ENCODE results near the gene FAM219B.
"Not testable (repeated sequence)": the region's sequence is repeated elsewhere in the genome, so short reads cannot be mapped to it uniquely, and the experiment has no call there.

The FAM219B gene

GRCh38 chr15:74902295-74903075, 4.2 kb downstream of the FAM219B start:
- no peak for DNase-seq

DNA sequence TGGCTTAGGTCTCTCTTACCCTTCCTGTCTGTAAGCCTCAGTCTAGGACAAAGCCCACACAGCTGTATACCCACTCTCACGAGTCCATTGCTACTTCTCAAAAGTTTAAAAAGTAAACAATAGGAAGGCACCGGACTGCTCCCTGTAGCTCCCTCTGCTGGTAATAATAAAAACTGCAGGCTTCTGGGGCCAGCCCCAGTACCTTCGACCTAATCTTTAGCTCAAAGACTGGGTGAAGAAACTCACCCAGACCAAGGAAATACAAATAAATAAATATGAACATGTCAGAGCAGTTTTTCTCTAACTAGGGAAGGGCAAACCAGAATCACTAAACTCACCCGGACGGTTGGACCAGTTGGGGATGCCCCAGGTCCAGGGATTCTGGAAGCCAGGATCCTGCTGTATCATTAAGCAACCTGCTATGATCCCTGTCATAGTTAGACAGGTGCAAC, 5.0 kb downstream of the FAM219B start:
- DNase-seq: no peak

- no peak for DNase-seq
Measured at GRCh38 chr15:74897300-74897701, 9.3 kb downstream of the FAM219B start.

DNA sequence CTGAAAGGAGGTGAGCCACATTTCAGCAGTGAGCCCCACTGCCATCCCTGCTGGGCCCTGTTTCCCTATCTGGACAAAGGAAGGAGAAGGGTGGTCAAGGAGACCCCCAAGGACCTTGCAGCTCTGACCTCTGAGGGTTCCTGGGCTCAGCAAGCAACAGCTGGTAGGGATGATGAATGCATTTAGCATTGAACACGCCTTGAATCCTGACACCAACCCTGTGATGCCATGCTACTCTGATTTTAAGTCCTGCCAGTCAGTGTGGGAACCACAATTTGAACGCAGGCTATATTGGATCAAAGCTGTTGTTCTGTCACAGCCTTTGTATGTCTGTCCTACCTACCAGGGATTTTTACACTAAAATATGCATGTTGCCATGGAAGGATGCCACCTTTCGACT, 10.3 kb downstream of the FAM219B start:
- no peak for DNase-seq

DNA sequence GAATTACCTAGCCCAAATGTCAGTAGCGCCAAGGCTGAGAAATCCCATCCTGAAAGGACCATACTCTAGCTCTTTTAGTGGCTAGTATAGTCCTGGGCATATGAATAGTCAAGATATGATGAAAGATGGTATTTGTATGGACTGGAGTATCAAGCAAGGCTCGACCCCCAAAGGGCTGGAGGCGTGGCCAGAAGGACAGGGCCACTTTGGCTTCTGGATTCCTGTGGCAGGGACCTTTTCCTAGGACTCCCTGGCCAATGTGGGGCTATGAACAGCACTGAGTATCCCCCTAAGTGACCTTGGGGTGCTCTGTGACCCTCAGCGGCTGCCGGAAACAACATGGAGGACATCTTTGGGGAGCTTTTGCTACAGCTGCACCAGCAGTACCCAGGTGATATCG, 10.8 kb downstream of the FAM219B start:
- DNase-seq: no peak

DNA sequence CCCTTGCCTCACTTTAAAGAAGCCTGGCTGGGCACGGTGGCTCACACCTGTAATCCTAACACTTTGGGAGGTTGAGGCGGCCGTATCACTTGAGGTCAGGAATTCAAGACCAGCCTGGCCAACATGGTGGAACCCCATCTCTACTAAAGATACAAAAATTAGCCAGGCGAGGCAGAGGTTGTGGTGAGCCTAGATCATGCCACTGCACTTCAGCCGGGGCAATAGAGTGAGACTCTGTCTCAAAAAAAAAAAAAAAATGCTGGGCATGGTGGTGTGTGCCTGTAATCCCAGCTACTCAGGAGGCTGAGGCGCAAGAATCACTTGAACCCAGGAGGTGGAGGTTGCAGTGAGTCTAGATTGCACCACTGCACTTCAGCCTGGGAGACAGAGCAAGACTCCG, 12.3 kb downstream of the FAM219B start:
- DNase-seq: not testable (repeated sequence)

GRCh38 chr15:74893627-74894026, 13.0 kb downstream of the FAM219B start:
- no peak for DNase-seq

DNA sequence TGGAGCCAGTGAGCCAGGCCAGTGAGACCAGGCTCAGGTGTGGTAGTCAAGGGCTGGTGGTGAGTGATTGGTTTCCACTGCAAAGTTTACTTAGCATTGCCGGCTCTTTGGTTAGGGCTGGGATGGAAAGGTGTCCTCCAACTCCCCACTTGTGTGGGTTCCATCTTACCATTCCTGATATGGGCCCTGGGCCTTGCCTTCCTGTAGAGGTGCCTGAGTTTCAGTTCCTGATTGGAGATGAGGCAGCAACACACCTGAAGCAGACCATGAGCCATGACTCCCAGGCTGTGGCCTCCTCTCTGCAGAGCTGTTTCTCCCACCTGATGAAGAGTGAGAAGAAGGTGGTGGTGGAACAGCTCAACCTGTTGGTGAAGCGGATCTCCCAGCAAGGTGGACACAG, 13.7 kb downstream of the FAM219B start:
- no peak for DNase-seq

DNA sequence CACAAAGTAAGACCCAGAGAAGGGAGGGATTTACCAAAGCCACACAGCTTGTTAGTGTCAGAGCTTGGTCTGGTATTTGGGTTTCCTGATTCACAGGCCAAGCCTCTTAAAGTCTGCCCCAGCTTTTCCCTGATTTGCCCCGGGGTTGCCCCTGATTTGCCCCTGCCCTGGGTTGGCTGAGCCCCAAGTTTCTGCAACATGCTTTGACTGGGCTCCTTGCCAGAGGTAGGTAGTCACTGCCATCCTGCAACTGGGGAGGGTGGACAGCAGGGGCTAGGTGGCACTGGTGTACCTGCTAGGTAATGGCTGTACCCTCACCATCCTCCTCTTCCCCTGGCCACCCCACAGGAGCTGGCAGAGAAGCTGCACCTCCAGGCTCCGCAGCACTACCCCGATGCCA, 14.3 kb downstream of the FAM219B start:
- no peak for DNase-seq

DNA sequence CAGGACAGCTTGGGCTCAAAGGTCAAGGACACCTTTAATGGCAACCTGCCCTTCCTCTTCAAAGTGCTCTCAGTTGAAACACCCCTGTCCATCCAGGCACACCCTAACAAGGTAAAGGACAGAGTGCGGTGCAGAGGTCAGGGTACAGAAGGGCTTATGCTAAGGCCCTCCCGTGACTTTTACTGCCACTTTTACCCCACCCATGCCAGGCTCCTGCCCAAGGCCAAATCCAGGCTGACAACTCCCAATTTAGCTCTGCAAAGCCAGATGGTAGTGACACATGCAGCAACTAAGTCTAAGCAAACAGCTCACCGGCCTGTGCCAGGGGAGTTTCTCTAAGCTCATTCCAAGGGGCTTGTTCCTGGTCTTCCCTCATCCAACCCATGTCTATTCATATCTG, 15.2 kb downstream of the FAM219B start:
- no peak for DNase-seq

DNA sequence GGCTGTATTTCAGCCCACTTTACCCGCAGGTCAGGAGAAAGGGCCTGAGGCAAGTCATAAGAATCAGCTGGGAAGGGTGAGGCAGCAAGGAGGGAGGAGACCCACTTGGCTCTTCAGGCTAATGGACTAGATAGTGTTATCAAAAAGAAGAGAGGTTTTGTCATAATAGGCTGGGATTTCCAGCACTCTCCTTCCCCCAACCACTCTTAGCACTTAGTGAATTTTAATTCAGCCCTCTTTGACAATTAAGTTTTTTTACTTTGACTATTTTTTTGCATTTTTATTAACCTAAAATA, 16.0 kb downstream of the FAM219B start:
- DNase-seq: no peak

GRCh38 chr15:74889883-74890664, 16.6 kb downstream of the FAM219B start, which contains the start of gene MPI:
MPI (plus strand) TSS chr15:74890042; CDS start chr15:74890074, 32 bp downstream.
- DNase-seq: peak; percentile 61

- DNase-seq: no peak
Measured at GRCh38 chr15:74889390-74889882, 17.2 kb downstream of the FAM219B start.

- no peak for DNase-seq
Measured at GRCh38 chr15:74888716-74889115, 17.9 kb downstream of the FAM219B start.

DNA sequence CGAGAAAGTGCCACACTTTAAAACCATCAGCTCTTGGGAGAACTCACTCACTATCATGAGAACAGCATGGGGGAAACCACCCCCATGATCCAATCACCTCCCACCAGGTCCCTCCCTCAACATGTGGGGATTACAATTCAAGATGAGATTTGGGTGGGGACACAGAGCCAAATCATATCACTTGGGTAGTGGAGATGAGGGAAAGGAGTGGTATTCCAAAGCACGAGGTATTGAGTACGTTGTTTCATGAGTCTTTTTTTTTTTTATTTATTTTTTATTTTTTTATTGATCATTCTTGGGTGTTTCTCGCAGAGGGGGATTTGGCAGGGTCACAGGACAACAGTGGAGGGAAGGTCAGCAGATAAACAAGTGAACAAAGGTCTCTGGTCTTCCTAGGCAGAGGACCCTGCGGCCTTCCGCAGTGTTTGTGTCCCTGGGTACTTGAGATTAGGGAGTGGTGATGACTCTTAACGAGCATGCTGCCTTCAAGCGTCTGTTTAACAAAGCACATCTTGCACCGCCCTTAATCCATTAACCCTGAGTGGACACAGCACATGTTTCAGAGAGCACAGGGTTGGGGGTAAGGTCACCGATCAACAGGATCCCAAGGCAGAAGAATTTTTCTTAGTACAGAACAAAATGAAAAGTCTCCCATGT, 19.0 kb downstream of the FAM219B start:
- DNase-seq: not testable (repeated sequence)

- no peak for DNase-seq
Measured at GRCh38 chr15:74885461-74885860, 21.2 kb downstream of the FAM219B start.

- no peak for DNase-seq
Measured at GRCh38 chr15:74884428-74885223, 22.0 kb downstream of the FAM219B start.

DNA sequence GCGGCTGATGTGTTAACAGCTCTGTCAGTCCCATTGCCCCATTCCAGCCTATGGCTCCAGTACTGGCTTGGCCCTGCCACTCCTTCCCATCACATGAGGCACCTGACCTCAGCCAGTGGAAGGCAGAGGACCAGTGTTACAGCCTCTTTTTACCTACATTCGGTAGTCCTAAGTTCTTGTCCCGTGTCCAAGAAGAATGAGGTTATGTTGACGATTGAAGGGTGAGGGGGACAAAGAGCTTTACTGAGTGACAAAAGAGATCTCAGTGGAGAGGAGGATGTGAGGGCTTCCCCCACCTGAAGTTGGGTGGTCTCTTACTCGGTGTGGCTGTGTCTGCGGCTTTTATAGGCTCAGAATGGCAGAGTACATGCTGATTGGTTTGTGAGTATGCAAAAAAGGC, 24.1 kb downstream of the FAM219B start:
- no peak for DNase-seq

GRCh38 chr15:74878273-74878672, 28.4 kb downstream of the FAM219B start:
- DNase-seq: no peak

DNA sequence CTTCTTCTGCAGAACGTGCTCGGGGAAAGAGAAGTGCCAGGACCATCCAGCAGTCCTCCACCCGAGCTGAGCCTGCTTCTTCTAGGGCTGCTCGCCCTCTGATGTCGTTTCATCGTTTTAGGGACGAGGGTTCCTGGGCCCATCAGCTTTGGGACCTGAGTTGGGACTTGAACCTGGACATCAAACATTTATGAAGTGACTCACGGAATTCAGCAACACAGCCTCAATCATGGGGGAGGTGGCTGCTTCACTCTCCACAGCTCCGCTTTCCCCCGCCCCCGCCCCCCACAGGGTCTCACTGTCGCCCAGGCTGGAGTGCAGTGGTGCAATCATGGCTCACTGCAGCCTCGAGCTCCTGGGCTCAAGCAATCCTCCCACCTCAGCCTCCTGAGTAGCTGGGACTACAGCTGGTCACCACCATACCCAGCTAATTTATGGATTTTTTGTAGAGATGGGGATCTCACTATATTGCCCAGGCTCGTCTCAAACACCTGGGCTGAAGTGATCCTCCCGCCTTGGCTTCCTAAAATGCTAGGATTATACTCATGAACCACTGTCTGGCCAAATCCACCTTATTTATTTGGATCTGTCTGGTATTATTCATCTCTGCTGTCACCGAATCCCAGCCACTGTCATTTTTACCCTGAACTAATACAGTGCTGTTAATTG, 32.8 kb downstream of the FAM219B start:
- DNase-seq: no peak

DNA sequence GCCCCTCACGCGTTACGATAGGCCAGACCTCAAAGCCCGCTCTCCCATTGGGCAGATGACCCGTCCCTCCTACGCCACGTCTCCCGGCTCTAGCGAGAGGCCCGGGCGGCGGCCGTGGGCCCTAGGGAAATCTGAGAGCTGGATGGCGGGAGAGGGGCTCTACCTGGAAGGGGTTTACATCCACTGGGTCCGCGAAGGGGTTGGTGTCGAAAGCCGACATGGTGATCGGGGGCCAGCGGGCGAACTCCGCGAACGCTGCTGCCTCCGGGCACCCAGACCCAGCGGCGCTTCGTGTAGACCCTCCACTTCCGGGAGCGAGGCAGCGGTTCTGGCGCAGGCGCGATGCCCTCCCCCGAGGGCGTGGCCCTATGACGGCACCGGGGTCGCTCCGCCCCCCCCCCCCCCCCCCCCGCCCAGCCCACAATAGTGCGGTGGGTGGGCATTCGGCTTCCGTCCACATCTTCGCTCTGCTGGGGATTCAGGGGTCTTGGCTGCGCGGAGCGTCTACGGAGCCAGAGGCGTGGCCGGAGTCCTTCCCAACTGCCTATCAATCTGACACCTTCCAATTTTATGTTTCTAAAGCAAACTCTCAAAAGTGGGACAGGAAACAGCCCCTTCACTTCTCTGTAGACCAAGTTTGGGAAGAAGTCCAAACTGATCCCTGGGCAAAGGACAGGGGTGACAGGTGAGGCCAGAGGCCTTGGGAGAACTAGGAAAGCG, 33.5 kb downstream of the FAM219B start, which contains the start of gene SCAMP2:
TSS of gene SCAMP2 (minus strand) at position 330 of the 720 bp plus-strand sequence. CDS start at position 220, 110 bp downstream.
- peak; percentile 89 for DNase-seq

All from NCI-H524 treated with DMSO at 0.1 percent for 48 hours (cell line).